GM21786 (cell line): ENCODE measurements around the gene HDAC4.

Source experiments
- ATAC-seq: cut with Tn5 transposase; IDR thresholded peaks from one replicate; pipeline ENCODE4 v1.9.1; 2021; ENCODE audit not compliant: unreplicated experiment

HDAC4 gene

GRCh38 chr2:239025096-239025801 is 375.6 kb downstream of the HDAC4 start:
- no peak for ATAC-seq

- ATAC-seq: no peak
These were observed 376.6 kb downstream of the HDAC4 start for GRCh38 chr2:239024226-239024625.

DNA sequence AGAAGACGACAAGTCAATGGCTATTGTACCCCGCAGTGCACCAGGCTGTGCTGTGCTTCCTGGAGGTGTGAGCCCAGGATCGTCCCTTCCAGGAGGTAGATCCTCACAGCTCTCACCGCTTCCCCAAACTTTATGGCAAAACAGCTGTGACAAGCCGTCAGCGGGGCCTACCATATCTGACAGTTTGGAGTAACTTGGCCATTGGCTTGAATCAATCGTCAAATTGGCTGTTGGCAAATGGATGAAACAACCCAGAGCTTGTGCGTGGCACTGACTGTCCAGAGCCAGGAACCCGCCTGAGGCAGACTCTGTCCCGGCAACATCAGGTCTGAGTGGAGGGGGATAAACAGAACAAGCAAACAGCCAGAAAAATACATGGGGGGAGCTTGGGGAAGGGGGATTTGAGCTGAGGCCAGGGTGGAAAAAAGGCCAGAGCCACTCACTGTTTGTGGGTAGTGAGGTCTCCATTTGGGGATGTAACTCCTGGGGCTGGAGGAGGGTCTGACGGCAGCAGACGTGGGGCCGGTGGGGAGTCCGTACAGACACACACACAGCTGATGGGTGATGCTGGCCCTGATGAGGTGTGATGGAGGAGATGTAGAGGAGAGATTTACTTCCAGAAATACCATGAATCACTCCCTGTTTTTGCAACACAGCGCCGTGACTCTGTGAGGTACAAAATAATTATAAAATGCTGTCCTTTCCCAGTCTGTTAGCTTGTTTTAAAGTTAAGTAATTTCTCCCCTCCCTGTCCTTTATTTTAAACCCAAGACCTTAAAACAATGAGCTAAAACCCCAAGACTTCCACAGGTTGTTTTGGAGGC is 378.2 kb downstream of the HDAC4 start:
- ATAC-seq: no peak

GRCh38 chr2:239021651-239022436 is 379.0 kb downstream of the HDAC4 start:
- no peak for ATAC-seq

GRCh38 chr2:239021224-239021623 is 379.6 kb downstream of the HDAC4 start:
- no peak for ATAC-seq

DNA sequence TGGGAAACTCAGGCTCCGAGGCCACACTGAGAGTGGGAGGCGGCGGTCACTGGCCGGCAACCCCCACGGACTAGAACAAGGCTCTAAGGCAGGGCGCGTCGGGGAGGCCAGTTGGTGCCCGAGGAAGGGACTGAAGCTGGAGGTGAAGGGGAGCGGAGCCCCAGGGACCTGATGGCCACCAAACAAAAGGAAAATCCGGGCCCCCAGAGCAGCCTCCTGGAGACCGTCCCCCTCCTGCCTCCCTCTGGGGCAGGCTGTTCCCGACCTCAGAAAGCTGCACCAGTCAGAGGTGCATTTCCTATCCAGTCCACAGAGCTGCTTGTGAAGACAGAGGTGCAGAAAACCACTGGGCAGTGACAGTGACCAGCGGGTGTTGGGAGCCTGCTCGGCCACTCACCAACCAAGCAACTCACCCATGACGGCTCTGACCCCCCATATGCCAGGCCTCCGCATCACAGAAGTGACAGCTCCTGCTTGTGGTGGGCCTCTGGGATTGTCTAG is 380.2 kb downstream of the HDAC4 start:
- no peak for ATAC-seq

DNA sequence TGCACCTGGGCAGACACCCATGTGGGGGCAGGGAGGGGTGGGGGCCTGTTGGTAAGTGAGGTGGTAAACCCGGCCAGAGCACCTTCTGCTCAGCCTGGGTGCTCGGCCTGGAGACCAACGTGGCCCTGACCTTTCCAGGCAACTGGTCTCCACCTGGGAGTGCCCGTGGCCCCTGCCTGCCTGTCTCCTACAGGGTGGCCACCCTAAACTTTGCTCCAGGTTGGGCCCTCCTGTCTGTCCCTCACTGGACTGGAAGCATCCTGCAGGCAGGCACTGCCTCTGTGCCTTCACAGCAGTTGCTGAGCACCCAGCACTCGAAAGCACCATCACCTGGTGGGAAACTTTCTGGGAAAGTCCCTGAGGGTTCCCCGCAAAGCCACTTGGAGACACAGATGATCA is 381.6 kb downstream of the HDAC4 start:
- no peak for ATAC-seq

DNA sequence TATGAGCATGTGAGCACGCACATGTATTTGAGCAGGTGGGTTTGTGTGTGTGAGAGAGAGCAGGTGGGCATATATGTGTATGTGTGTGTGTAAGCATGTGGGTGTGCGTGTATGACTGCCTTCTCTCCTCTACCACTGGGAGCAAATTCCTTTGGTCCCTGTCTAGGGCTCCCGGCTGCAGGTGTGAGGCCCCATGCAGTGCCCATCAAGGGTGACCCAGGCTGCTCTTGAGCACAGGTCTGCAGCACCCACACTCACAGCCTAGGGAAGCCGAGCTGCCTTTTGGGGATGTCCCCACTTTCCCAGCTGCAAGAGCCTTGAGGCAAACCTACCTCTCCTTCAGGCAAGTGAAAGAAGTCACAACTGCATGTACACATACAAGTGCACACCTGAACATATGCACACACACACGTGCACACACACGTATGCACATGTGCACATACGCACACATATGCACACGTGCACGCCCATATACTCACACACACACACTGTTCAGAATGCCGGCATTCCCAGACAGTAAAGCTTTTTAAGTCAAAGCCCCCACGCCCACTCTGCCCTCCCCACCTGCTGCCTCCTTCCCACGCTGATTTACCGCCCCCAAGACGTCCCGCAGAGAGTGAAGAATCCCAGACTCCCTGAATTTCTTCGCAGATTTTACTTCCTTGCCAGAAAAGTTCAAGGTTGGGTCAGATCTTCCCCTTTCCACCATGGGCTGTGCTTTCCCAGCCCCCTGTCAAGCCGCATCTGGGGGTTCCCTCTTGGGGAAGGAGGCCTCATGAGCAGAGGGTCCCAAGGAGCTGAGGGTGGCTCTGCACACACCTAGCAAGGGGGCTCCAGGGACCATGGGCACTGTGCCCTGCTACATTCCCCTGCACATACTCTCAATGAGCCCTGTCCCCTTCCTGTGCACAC is 382.3 kb downstream of the HDAC4 start:
- ATAC-seq: no peak

DNA sequence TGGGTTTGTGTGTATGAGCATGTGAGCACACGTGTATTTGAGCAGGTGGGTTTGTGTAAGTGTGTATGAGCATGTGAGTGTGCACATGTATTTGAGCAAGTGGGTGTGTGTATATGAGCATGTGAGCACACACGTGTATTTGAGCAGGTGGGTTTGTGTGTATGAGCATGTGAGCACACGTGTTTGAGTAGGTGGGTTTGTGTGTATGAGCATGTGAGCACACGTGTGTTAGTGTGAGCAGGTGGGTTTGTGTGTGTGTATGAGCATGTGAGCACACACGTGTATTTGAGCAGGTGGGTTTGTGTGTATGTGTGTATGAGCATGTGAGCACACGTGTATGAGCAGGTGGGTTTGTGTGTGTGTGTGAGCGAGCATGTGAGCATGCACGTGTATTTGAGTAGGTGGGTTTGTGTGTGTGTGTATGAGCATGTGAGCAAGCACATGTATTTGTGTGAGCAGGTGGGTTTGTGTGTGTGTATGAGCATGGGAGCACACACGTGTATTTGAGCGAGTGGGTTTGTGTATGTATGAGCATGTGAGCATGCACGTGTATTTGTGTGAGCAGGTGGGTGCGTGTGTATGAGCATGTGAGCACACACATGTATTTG is 383.2 kb downstream of the HDAC4 start:
- ATAC-seq: no peak

DNA sequence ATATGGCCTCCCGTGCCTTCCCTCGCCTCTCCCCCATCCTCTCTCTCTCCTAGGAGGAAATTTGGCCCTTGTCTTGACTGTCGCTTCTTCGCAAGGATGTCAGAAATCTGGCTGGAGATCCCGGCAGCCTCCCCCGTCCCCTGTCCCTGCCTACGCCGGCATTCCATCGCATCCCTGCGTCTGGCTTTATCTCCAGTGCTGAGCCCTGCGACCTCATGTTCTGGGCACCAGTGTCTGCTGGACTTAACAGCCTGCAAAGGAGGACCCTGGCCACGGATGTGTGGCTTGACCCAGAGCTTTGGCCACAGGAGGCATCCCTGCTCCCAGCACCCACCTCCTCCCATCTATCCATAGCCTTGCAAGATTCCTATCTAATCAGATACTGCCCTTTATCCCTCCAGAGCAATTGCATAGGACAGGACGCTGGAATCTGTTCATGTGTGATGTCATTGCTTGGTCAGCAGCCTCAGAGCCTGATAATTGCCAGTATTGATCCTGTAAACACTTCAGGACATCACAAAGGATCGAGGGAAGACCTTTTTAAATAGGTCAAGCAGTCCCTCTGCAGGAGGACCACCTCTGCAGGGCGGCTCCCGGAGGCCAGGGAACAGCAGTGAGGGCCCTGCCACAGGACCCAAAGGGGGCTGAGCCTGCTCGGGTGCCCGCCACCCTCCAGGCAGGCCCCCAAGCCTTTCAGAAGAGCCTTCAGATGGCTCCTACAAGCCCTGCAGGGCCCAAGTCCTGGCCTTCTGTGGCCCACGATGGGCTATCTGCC is 384.7 kb downstream of the HDAC4 start:
- no peak for ATAC-seq

DNA sequence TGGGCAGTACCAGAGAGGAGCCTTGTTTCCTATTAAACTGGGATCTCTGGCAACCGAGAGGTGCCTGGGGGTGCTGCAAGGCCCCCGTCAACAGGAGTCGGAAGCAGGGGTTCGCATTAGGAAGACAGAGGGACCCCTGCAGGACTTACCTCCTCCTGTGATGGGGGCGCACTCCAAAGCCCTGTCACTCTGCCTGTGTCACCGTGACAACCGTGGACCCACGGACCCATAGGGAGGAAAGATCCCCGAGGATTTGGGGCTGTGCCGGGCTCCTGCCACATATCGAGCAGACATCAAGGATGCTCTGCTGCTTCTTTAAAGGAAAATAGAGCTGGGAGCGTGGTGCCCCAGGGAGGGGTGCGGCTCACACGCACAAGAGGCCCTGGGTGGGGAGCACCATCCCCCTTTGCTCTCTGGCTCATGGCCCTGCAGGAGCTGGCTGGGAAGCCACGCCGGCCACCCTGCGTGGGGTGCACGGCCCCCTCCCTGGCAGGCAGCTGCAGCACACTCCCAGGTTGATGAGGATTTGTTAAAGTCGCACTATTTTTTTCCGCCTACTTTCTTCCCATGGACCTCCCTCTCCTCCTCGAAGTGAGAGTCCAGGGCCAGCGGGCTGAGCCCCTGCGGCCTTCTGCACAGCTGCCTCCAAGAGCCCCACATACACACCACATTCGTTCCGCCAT is 385.5 kb downstream of the HDAC4 start:
- no peak for ATAC-seq

DNA sequence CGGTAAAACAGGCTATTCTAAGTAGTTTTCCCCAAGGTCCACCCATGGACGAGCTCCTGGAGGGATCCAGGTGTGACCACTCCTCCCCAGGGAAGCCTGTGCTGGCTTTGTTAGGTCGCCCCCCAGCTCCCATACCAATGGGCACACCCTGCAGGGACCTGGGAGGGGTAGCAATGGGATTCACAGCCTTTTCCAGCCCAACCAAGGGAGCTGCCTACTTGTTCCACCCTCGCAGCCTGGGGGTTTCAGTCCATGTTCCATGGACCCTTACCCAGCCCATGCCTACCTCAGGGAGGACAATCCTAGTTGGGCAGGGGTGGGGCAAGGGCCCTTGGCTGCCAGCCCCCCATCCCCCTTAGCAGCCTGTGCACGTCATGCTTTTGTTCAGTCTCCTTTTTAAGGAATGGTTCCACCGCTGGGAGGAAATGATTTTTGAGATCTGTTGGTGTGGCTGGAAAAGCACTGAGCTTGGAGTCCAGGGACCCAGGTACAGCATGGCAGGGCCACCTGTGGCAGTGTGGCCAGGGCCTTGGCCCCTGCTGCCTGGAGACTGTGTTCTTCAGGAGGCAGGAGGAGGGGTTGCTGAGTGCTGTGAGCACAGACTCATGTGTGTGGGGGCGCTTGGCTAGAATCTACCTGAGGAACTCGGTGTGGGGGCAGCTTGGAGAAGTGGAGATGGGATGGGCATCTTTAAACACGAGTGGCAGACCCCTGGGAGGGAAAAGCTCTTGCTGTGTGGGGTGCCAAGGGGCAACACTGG is 386.2 kb downstream of the HDAC4 start:
- no peak for ATAC-seq

GRCh38 chr2:239013678-239013976 is 387.2 kb downstream of the HDAC4 start:
- no peak for ATAC-seq

DNA sequence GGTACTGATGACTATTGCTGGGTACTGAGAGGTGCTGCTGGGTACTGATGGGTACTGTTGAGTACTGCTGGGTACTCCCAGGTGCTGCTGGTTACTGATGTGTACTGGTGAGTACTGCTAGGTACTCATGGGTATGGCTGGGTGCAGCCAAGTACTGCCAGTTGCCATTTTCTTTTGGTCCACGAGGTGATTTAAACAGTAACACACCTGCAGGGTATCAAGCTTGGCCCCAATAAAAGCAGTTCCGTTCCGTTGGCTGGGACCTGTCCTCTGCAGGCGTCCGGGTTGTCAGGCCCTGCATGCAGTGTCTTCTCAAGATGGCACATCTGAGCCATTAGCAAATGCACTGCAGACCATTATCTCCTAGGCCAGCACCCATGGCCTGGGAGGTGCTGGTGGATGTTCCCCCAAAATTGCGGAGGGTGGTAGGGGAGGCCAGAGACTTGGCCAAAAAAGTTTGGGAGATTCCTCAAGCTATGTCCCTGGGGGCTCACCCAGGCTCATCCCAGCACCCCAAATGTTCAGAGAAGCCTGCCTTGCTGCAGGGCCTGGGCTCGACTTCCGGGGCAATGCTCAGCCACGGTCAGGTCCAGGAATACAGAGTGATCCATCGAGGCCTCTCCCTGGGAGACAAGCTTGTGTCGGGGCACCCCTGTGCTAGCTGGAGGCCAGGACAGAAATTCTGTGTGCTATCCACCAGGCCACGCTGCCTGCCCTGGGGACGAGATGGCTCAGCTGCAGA is 387.7 kb downstream of the HDAC4 start:
- ATAC-seq: no peak

DNA sequence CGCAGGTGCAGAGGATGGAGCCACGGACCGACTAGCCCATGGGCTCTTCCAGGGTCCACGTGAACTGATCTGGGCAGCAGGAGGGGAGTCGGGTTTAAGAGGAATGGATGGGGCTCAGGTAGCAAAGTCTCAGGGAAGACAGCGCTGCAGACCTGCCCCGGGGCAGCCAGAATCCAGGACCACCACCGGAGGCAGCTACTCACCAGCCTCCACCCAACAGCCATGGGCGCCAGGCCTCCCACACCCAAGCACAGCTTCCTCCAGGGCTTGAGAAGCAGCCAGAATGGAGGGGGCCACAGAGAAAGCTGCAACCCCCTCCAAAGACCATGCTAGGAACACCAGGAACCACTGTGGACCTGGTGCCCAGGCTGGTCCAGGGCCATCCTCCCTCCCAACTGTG is 388.6 kb downstream of the HDAC4 start:
- no peak for ATAC-seq

DNA sequence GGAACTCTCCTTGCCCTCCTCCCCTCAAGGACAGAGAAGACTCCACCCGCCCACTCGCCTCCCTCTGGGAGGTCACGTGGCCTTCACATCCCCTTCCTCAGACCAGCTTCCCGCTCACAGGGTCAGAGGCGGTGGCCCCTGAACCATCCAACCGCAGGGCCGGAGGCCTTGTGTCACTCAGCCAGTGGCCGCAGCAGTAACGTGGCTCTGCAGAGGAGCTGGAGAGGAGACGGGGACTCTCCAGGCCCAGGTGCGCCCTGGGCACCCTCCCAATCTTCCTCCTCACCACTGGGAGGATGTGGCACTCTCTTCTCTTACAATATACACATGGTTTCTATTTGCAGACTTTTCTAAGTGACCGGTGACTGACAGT is 391.2 kb downstream of the HDAC4 start:
- ATAC-seq: no peak
